Keratinocyte (primary cell): ENCODE data around the gene CLDN14. TPM values are rescaled to one million over a fixed set of nuclear protein-coding genes. Genes with fewer than 3 reads are reported as not detected.

Experiments
- DNase-seq: peaks from one replicate; pipeline ENCODE4 v3.0.0-alpha.2; 2011; ENCODE audit warnings: low read depth, missing footprints, low spot score
- FAIRE-seq: peaks from 2 replicates; lab custom pipeline; 2011; peaks lifted over from hg19 to GRCh38; lab: Jason Lieb, UNC
- H2AFZ ChIP-seq: 2 replicates; pipeline ENCODE4 v1.6.0; 2012; ENCODE audit warnings: low read length, control low read depth, inconsistent platforms; ENCODE audit not compliant: control insufficient read depth
- H3K27ac ChIP-seq: 2 replicates; pipeline ENCODE4 v1.5.1; 2011; ENCODE audit warnings: low read length; ENCODE audit not compliant: control insufficient read depth, insufficient read depth
- H3K27me3 ChIP-seq: 3 replicates; pipeline ENCODE4 v1.6.0; 2011; ENCODE audit warnings: low read length; ENCODE audit not compliant: control insufficient read depth, insufficient read depth; ENCODE audit errors: extremely low read depth
- H3K36me3 ChIP-seq, 2 experiments: 2 replicates in 1 of 2; 3 replicates in 1 of 2; pipeline ENCODE4 v1.5.1; 2011; ENCODE audit warnings: low read length in 2 of 2, mild to moderate bottlenecking in 1 of 2; ENCODE audit not compliant: control insufficient read depth in 2 of 2, insufficient read depth in 2 of 2; ENCODE audit errors: extremely low read depth in 1 of 2
- H3K4me1 ChIP-seq: 3 replicates; pipeline ENCODE4 v1.5.1; 2011; ENCODE audit warnings: low read length; ENCODE audit not compliant: control insufficient read depth, insufficient read depth; ENCODE audit errors: extremely low read depth
- H3K4me2 ChIP-seq: 3 replicates; pipeline ENCODE4 v1.6.0; 2011; ENCODE audit warnings: low read depth, low read length; ENCODE audit not compliant: control insufficient read depth, insufficient read depth; ENCODE audit errors: extremely low read depth
- H3K4me3 ChIP-seq, 3 experiments: fragments of 200-600 bp in 1 of 3; sonication (generic) in 1 of 3; 2 replicates in 2 of 3; 3 replicates in 1 of 3; pipeline ENCODE4 v1.5.1; 2011 to 2016; ENCODE audit warnings: low read length in 3 of 3, mild to moderate bottlenecking in 3 of 3, control low read depth in 2 of 3, inconsistent platforms in 1 of 3, low read depth in 1 of 3, mixed read lengths in 1 of 3, mixed run types in 1 of 3, moderate library complexity in 1 of 3; ENCODE audit not compliant: control insufficient read depth in 2 of 3, insufficient read depth in 2 of 3; ENCODE audit errors: extremely low read depth in 1 of 3
- H3K79me2 ChIP-seq: 2 replicates; pipeline ENCODE4 v1.6.0; 2012; ENCODE audit warnings: low read length; ENCODE audit not compliant: control insufficient read depth, insufficient read depth
- H3K9ac ChIP-seq: 3 replicates; pipeline ENCODE4 v1.6.0; 2011; ENCODE audit warnings: low read length; ENCODE audit not compliant: control insufficient read depth, insufficient read depth; ENCODE audit errors: extremely low read depth
- H3K9me1 ChIP-seq: 3 replicates; pipeline ENCODE4 v1.6.0; 2011; ENCODE audit warnings: low read length; ENCODE audit not compliant: control insufficient read depth, insufficient read depth; ENCODE audit errors: extremely low read depth
- H3K9me3 ChIP-seq: 2 replicates; pipeline ENCODE4 v1.5.1; 2012; ENCODE audit warnings: low read depth, low read length; ENCODE audit not compliant: control insufficient read depth
- H4K20me1 ChIP-seq: 3 replicates; pipeline ENCODE4 v1.6.0; 2011; ENCODE audit warnings: low read length; ENCODE audit not compliant: control insufficient read depth, insufficient read depth; ENCODE audit errors: extremely low read depth
- CTCF ChIP-seq, 3 experiments: IDR thresholded peaks in 1 of 3; conservative IDR thresholded peaks in 1 of 3; optimal IDR thresholded peaks in 1 of 3; 2 replicates in 2 of 3; 3 replicates in 1 of 3; pipeline versions ENCODE3 to v1.5.1; 2011; ENCODE audit warnings: low read length in 3 of 3, mild to moderate bottlenecking in 3 of 3, moderate library complexity in 2 of 3, control low read depth in 1 of 3, inconsistent platforms in 1 of 3; ENCODE audit not compliant: insufficient read depth in 2 of 3; ENCODE audit errors: extremely low read depth in 1 of 3
- EZH2 ChIP-seq: IDR thresholded peaks from one replicate; pipeline ENCODE4 v1.6.1; 2012; ENCODE audit warnings: inconsistent platforms, mild to moderate bottlenecking, low read length, moderate library complexity
- dilution Hi-C: fragments of 300-500 bp; cut with MboI; formaldehyde crosslinking; loops from one replicate; pipeline ENCODE4 v1.7.0; 2020; ENCODE audit warnings: low sequenced_read_pairs; ENCODE audit not compliant: extremely low pct_ligation_motif_present
- polyA plus RNA-seq, 5 experiments: library from polyadenylated mRNA; depleted of rRNA in 3 of 5; stranded (reverse) in 3 of 5; stranded (forward) in 1 of 5; unstranded in 1 of 5; fragments of >200 nt; gene quantifications; 1 replicate in 1 of 5; 2 replicates in 3 of 5; 3 replicates in 1 of 5; pipeline versions ENCODE4 v1.2.1 to v1.2.3, GENCODE V29; 2011 to 2012; ENCODE audit warnings: missing spikeins in 2 of 5, low read depth in 1 of 5, low replicate concordance in 1 of 5

The CLDN14 gene
- polyA plus RNA-seq, 1 donor (not counting 4 experiments of a cell fraction or from before 2014, with no cell fraction given): not detected

DNA sequence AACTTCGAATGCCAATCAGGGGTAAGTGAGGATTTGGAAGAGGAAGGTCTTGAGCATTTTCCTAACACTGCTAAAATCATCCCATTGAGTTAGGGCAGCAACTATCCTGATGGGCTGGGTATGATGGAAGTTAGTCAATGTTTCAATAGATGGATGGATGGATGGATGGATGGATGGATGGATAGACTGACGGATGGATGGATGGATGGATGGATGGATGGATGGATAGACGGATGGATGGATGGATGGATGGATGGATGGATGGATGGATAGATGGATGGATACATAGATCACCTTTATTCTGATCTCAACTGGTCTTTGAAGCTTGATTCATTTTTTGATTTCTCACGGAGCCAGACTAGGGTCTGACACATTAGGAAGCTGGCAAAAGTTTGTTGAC is 2.3 kb upstream of the CLDN14 start:
- Histone ChIP-seq H3K9ac (no peak overlapping the region), H3K4me3 (no peak overlapping the region), H3K27ac (no peak overlapping the region), H3K4me2 (no peak overlapping the region), H3K9me1 (no peaks in the 10 kb centered on the region), H4K20me1 (no peaks in the 10 kb centered on the region), H3K79me2 (no peaks in the 10 kb centered on the region), H3K27me3 (no peaks in the 10 kb centered on the region), H3K4me1 (peaks cover 10% of the 10 kb centered on the region), H3K36me3 (no peaks in the 10 kb centered on the region), H3K9me3 (no peaks in the 10 kb centered on the region), H2AFZ (no peak overlapping the region)
- dilution Hi-C loops: no loop called here
- TF ChIP-seq CTCF (optimal IDR thresholded peaks at IDR 0.05 in 1 of 3, IDR thresholded peaks at IDR 0.05 in 1 of 3, conservative IDR thresholded peaks at IDR 0.05 in 1 of 3; ENCODE audit: extremely low read depth in 1 of 3, insufficient read depth in 2 of 3, low read length in 3 of 3) (no peak), EZH2 (no peak)
- FAIRE-seq (no peak), DNase-seq (no peak)

- Histone ChIP-seq H4K20me1 (no peaks in the 10 kb centered on the region), H3K79me2 (no peaks in the 10 kb centered on the region), H3K9me3 (no peaks in the 10 kb centered on the region), H3K4me3 (no peak overlapping the region), H3K9me1 (no peaks in the 10 kb centered on the region), H2AFZ (no peak overlapping the region), H3K27ac (no peak overlapping the region), H3K4me1 (peaks cover 10% of the 10 kb centered on the region), H3K4me2 (no peak overlapping the region), H3K9ac (no peak overlapping the region), H3K36me3 (no peaks in the 10 kb centered on the region), H3K27me3 (no peaks in the 10 kb centered on the region)
- FAIRE-seq (no peak), DNase-seq (no peak)
- dilution Hi-C loops: no loop called here
- no peak for TF ChIP-seq CTCF (optimal IDR thresholded peaks at IDR 0.05 in 1 of 3, IDR thresholded peaks at IDR 0.05 in 1 of 3, conservative IDR thresholded peaks at IDR 0.05 in 1 of 3; ENCODE audit: extremely low read depth in 1 of 3, insufficient read depth in 2 of 3, low read length in 3 of 3)
- no peak for TF ChIP-seq EZH2
These were observed 1.7 kb upstream of the CLDN14 start for GRCh38 chr21:36481639-36482038.
